H1 (cell line): ENCODE measurements around the gene DCAF16. TPM values are rescaled to one million over a fixed set of nuclear protein-coding genes. Genes with fewer than 3 reads are reported as not detected.

Source experiments
- CTCF ChIA-PET: fragments of 300-600 bp; sonication (Branson Sonifier 250); formaldehyde crosslinking; loops from one replicate; lab custom pipeline; 2021; ENCODE audit not compliant: partially characterized antibody; lab: Charles Lee
- POLR2A ChIA-PET: fragments of 300-600 bp; sonication (Branson Sonifier 250); formaldehyde crosslinking; loops from one replicate; lab custom pipeline; 2021; ENCODE audit warnings: inconsistent platforms; ENCODE audit not compliant: partially characterized antibody; lab: Charles Lee
- DNase-seq, 2 experiments: peaks; one replicate each; pipeline versions ENCODE4 v3.0.0 to v3.0.0-alpha.2; 2010 to 2022; ENCODE audit warnings: low spot score in 2 of 2, low read depth in 1 of 2, mixed read lengths in 1 of 2
- FAIRE-seq: peaks from 2 replicates; lab custom pipeline; 2011; peaks lifted over from hg19 to GRCh38; lab: Jason Lieb, UNC
- H2AFZ ChIP-seq: 2 replicates; pipeline ENCODE4 v1.8.1; 2012; ENCODE audit warnings: low read length, inconsistent platforms
- H2AK5ac ChIP-seq: 2 replicates; pipeline ENCODE4 v1.6.1; 2013; ENCODE audit warnings: low read depth, low read length
- H2BK120ac ChIP-seq: replicated peaks from 2 replicates; pipeline ENCODE3; 2013; ENCODE audit warnings: low read depth, low read length, inconsistent platforms
- H2BK12ac ChIP-seq: 2 replicates; pipeline ENCODE4 v1.6.1; 2013; ENCODE audit warnings: low read depth, low read length
- H2BK15ac ChIP-seq: 2 replicates; pipeline ENCODE4 v1.6.1; 2013; ENCODE audit warnings: low read length
- H2BK20ac ChIP-seq: 2 replicates; pipeline ENCODE4 v1.6.1; 2013; ENCODE audit warnings: low read length
- H2BK5ac ChIP-seq: 2 replicates; pipeline ENCODE4 v1.6.1; 2013; ENCODE audit warnings: low read depth, low read length
- H3K14ac ChIP-seq: 2 replicates; pipeline ENCODE4 v1.6.1; 2013; ENCODE audit warnings: inconsistent platforms; ENCODE audit not compliant: insufficient read length
- H3K18ac ChIP-seq: 2 replicates; pipeline ENCODE4 v1.6.1; 2013; ENCODE audit warnings: low read length; ENCODE audit errors: extremely low read depth
- H3K23ac ChIP-seq: 2 replicates; pipeline ENCODE4 v1.6.1; 2013; ENCODE audit warnings: inconsistent platforms; ENCODE audit not compliant: insufficient read length
- H3K23me2 ChIP-seq: 2 replicates; pipeline ENCODE4 v1.6.1; 2013; ENCODE audit warnings: low read depth, low read length
- H3K27ac ChIP-seq: 2 replicates; pipeline ENCODE4 v1.6.1; 2011; ENCODE audit warnings: low read depth, low read length, inconsistent platforms
- H3K27me3 ChIP-seq, 4 experiments: replicated peaks in 1 of 4; 1 replicate in 1 of 4; 2 replicates in 3 of 4; pipeline versions ENCODE4 v1.6.1 to v1.8.1; 2011 to 2013; ENCODE audit warnings: low read length in 3 of 4, mild to moderate bottlenecking in 3 of 4, inconsistent platforms in 2 of 4, mixed read lengths in 2 of 4, moderate library complexity in 1 of 4; ENCODE audit not compliant: control insufficient read depth in 3 of 4, insufficient read depth in 3 of 4; ENCODE audit errors: extremely low read depth in 1 of 4
- H3K36me3 ChIP-seq, 4 experiments: 2 replicates each; pipeline versions ENCODE4 v1.6.1 to v1.8.1; 2011 to 2013; ENCODE audit warnings: mild to moderate bottlenecking in 4 of 4, low read length in 3 of 4, moderate library complexity in 2 of 4, control low read depth in 1 of 4, inconsistent platforms in 1 of 4; ENCODE audit not compliant: insufficient read depth in 4 of 4, control insufficient read depth in 2 of 4
- H3K4ac ChIP-seq: replicated peaks from 2 replicates; pipeline ENCODE3; 2013; ENCODE audit warnings: low read length, low read depth, mixed read lengths, inconsistent platforms; ENCODE audit not compliant: insufficient read length
- H3K4me1 ChIP-seq, 4 experiments: replicated peaks in 1 of 4; 1 replicate in 1 of 4; 2 replicates in 3 of 4; pipeline versions ENCODE4 v1.6.1 to v1.8.1; 2011 to 2013; ENCODE audit warnings: low read length in 3 of 4, inconsistent platforms in 2 of 4, mixed read lengths in 1 of 4; ENCODE audit not compliant: insufficient read depth in 4 of 4, control insufficient read depth in 3 of 4
- H3K4me2 ChIP-seq, 2 experiments: 2 replicates each; pipeline versions ENCODE4 v1.6.1 to v1.8.1; 2011 to 2013; ENCODE audit warnings: low read depth in 2 of 2, low read length in 2 of 2, control low read depth in 1 of 2, inconsistent platforms in 1 of 2, mild to moderate bottlenecking in 1 of 2; ENCODE audit not compliant: insufficient read depth in 1 of 2
- H3K4me3 ChIP-seq, 4 experiments: fragments of 200-600, 300-600 bp in 1 of 4; sonication (generic), shearing (Covaris generic), sonication (Bioruptor Twin) in 1 of 4; 2 replicates each; pipeline versions ENCODE4 v1.5.1 to v1.8.1; 2011 to 2016; ENCODE audit warnings: low read length in 4 of 4, low read depth in 3 of 4, control low read depth in 2 of 4, inconsistent platforms in 2 of 4, mild to moderate bottlenecking in 2 of 4, mixed read lengths in 1 of 4, moderate library complexity in 1 of 4; ENCODE audit not compliant: insufficient read depth in 2 of 4; ENCODE audit errors: extremely low read depth in 1 of 4
- H3K56ac ChIP-seq: replicated peaks from 2 replicates; pipeline ENCODE3; 2013; ENCODE audit warnings: low read depth, mild to moderate bottlenecking, mixed read lengths, low read length, inconsistent platforms; ENCODE audit not compliant: insufficient read length
- H3K79me1 ChIP-seq: 2 replicates; pipeline ENCODE4 v1.6.1; 2013; ENCODE audit warnings: low read depth, low read length, control low read depth
- H3K79me2 ChIP-seq, 2 experiments: 2 replicates each; pipeline versions ENCODE4 v1.6.1 to v1.8.1; 2012 to 2013; ENCODE audit warnings: low read length in 2 of 2, mild to moderate bottlenecking in 2 of 2, inconsistent platforms in 1 of 2; ENCODE audit not compliant: insufficient read depth in 2 of 2, control insufficient read depth in 1 of 2
- H3K9ac ChIP-seq, 4 experiments: replicated peaks in 1 of 4; 1 replicate in 1 of 4; 2 replicates in 3 of 4; pipeline versions ENCODE4 v1.6.1 to v1.8.1; 2011 to 2013; ENCODE audit warnings: low read depth in 3 of 4, low read length in 3 of 4, control low read depth in 2 of 4, mild to moderate bottlenecking in 2 of 4, moderate library complexity in 2 of 4, inconsistent platforms in 1 of 4; ENCODE audit errors: extremely low read depth in 1 of 4
- H3K9me3 ChIP-seq, 2 experiments: 2 replicates each; pipeline versions ENCODE4 v1.6.1 to v1.8.1; 2012 to 2013; ENCODE audit warnings: mild to moderate bottlenecking in 2 of 2, moderate library complexity in 2 of 2, control low read depth in 1 of 2, inconsistent platforms in 1 of 2, low read depth in 1 of 2, low read length in 1 of 2, mixed read lengths in 1 of 2; ENCODE audit not compliant: insufficient read depth in 2 of 2
- H4K20me1 ChIP-seq, 2 experiments: replicated peaks in 1 of 2; 2 replicates each; pipeline versions ENCODE3 to v1.8.1; 2011 to 2013; ENCODE audit warnings: inconsistent platforms in 2 of 2, low read length in 2 of 2, mild to moderate bottlenecking in 1 of 2; ENCODE audit not compliant: insufficient read depth in 2 of 2, control insufficient read depth in 1 of 2
- H4K5ac ChIP-seq: 2 replicates; pipeline ENCODE4 v1.6.1; 2013; ENCODE audit warnings: low read length, low read depth, mixed read lengths, inconsistent platforms; ENCODE audit not compliant: insufficient read length
- H4K8ac ChIP-seq: 2 replicates; pipeline ENCODE4 v1.8.0; 2013; ENCODE audit warnings: mild to moderate bottlenecking, moderate library complexity, low read length, inconsistent platforms; ENCODE audit not compliant: insufficient read depth; ENCODE audit errors: extremely low read depth
- H4K91ac ChIP-seq: replicated peaks from 2 replicates; pipeline ENCODE3; 2013; ENCODE audit warnings: low read length, mixed read lengths, inconsistent platforms; ENCODE audit not compliant: insufficient read length
- E2F6 ChIP-seq: IDR thresholded peaks from 2 replicates; pipeline ENCODE4 v1.6.1; 2012; ENCODE audit warnings: inconsistent platforms
- SAP30 ChIP-seq: fragments of 300-600 bp; sonication (generic); IDR thresholded peaks from 2 replicates; pipeline ENCODE4 v1.7.1; 2012; ENCODE audit warnings: low read length, moderate library complexity, mild to moderate bottlenecking, inconsistent platforms; ENCODE audit not compliant: insufficient read depth, insufficient replicate concordance
- TAF7 ChIP-seq: optimal IDR thresholded peaks from 2 replicates; pipeline ENCODE3; 2011; ENCODE audit warnings: low read depth, mild to moderate bottlenecking, inconsistent platforms, low read length, moderate library complexity, borderline replicate concordance
- WGBS, 2 experiments: shearing (Covaris generic) in 1 of 2; methylation state at CpG; one replicate each; pipeline versions ENCODE4 v1.1.6 to v1.1.7; 2013 to 2015; ENCODE audit warnings: low lambda C conversion rate in 2 of 2, mixed read lengths in 2 of 2, inconsistent platforms in 1 of 2, low coverage in 1 of 2, missing lambda C conversion rate in 1 of 2; ENCODE audit not compliant: insufficient replicate concordance in 2 of 2, insufficient coverage in 1 of 2, insufficient read length in 1 of 2; ENCODE audit errors: extremely low coverage in 1 of 2, missing lambda C conversion rate in 1 of 2; 5-methylcytosine and 5-hydroxymethylcytosine counted together
- polyA plus RNA-seq, 7 experiments: library from polyadenylated mRNA; depleted of rRNA in 3 of 7; stranded (reverse) in 5 of 7; unstranded in 2 of 7; fragments of >200 nt in 5 of 7; fragments of 200-250 nt in 2 of 7; gene quantifications; 1 replicate in 5 of 7; 2 replicates in 1 of 7; 4 replicates in 1 of 7; pipeline versions ENCODE4 v1.2.1 to v1.2.3, GENCODE V29; 2011 to 2013; ENCODE audit warnings: missing spikeins in 2 of 7, mixed read lengths in 2 of 7
- total RNA-seq: library from RNA; stranded (reverse); fragmentation: NEBNext Ultra II Directional; extraction: Animal tissue kit (Norgen Biotek cat#: 25700); gene quantifications from 2 replicates; pipeline ENCODE4 v1.2.1, GENCODE V29; 2021

Gene DCAF16
- total and polyA plus RNA-seq, 2 of the 8 experiments (the other 6 are each of a cell fraction or from before 2014, with no cell fraction given) = 26.5 to 55.7 TPM

GRCh38 chr4:17854036-17854435 lies 43.5 kb upstream of the DCAF16 start:
- no peak overlapping the region for H2BK12ac ChIP-seq
- peaks cover 0 to 1% (median 0%) of the 10 kb centered on the region in 4 experiments; a peak in 1 of 7 replicates for H3K27me3 ChIP-seq
- FAIRE-seq = no peak
- TF ChIP-seq SAP30 (no peak), E2F6 (no peak), TAF7 (no peak)
- TF ChIP-seq, all 59 proteins: peak for 0
- H4K91ac ChIP-seq = no peak overlapping the region
- H4K20me1 ChIP-seq = no peaks in the 10 kb centered on the region
- no peak for DNase-seq
- H3K9me3 ChIP-seq = peaks cover 0 to under 1% of the 10 kb centered on the region in 2 experiments; a peak in 1 of 4 replicates
- no peaks in the 10 kb centered on the region for H3K23me2 ChIP-seq
- H2BK20ac ChIP-seq = no peak overlapping the region
- H3K4me2 ChIP-seq = no peak overlapping the region
- H3K4me1 ChIP-seq = no peaks in the 10 kb centered on the region
- 89% methylated on average over 3 of the region's 3 CpGs; no CpG with 5 or more reads in 1 of the 2 experiments for WGBS, 2 experiments
- H3K79me2 ChIP-seq = no peaks in the 10 kb centered on the region
- H3K14ac ChIP-seq = no peak overlapping the region
- no peak overlapping the region for H2BK5ac ChIP-seq
- no peak overlapping the region for H3K4ac ChIP-seq
- no peak overlapping the region for H3K27ac ChIP-seq
- H3K4me3 ChIP-seq = no peak overlapping the region
- no peak overlapping the region for H3K18ac ChIP-seq
- H2BK120ac ChIP-seq = no peak overlapping the region
- H3K56ac ChIP-seq = no peak overlapping the region
- no peak overlapping the region for H3K9ac ChIP-seq
- H4K8ac ChIP-seq = no peak overlapping the region
- ChIA-PET CTCF (interaction anchor here (0.7 kb wide), 1 partner anchor 1271 kb away, joined by 3 read pairs; no protein-coding TSS in a partner anchor), POLR2A (interaction anchor here (1.0 kb wide), 1 partner anchor 168 kb away, joined by 3 read pairs; no protein-coding TSS in a partner anchor)
- H2BK15ac ChIP-seq = no peak overlapping the region
- H2AK5ac ChIP-seq = no peak overlapping the region
- no peak overlapping the region for H4K5ac ChIP-seq
- H3K23ac ChIP-seq = no peak overlapping the region
- H3K36me3 ChIP-seq = no peaks in the 10 kb centered on the region
- H3K79me1 ChIP-seq = no peaks in the 10 kb centered on the region
- no peak overlapping the region for H2AFZ ChIP-seq
